ENCODE data around the gene MYH2.

Gene MYH2

DNA sequence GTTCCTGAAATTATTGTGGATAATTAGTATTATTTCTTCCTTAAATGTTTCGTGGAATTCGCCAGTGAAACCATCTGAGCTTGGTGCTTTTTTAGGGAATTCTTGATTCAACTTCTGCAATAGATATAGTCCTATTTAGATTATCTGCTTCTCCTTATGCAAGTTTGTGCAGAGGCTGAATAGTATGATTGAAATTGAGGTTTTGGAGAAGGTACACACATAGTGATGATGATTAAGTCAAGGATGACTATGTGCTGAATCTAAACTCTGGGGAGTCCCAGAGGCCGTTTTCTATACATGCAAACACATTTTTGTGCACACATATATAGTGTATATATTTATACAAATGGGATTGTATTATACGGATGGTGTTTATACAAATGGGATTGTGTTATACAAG, 74.9 kb downstream of the MYH2 start:
- H3K27ac ChIP-seq (ENCODE audit: low read length) = no peak overlapping the region
- no peaks in the 10 kb centered on the region for H3K36me3 ChIP-seq (replicated peaks; ENCODE audit: low read depth, low read length)
- H3K4me2 ChIP-seq (ENCODE audit: low read length) = no peak overlapping the region
- H3K79me2 ChIP-seq (ENCODE audit: low read length) = no peaks in the 10 kb centered on the region
- H3K4me1 ChIP-seq (ENCODE audit: low read length) = no peaks in the 10 kb centered on the region
- TF ChIP-seq, protein P1, sequence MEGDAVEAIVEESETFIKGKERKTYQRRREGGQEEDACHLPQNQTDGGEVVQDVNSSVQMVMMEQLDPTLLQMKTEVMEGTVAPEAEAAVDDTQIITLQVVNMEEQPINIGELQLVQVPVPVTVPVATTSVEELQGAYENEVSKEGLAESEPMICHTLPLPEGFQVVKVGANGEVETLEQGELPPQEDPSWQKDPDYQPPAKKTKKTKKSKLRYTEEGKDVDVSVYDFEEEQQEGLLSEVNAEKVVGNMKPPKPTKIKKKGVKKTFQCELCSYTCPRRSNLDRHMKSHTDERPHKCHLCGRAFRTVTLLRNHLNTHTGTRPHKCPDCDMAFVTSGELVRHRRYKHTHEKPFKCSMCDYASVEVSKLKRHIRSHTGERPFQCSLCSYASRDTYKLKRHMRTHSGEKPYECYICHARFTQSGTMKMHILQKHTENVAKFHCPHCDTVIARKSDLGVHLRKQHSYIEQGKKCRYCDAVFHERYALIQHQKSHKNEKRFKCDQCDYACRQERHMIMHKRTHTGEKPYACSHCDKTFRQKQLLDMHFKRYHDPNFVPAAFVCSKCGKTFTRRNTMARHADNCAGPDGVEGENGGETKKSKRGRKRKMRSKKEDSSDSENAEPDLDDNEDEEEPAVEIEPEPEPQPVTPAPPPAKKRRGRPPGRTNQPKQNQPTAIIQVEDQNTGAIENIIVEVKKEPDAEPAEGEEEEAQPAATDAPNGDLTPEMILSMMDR (IDR thresholded peaks at IDR 0.05; ENCODE audit: low read depth, low read length) = no peak
- no peak for TF ChIP-seq EZH2phosphoT487 (IDR thresholded peaks at IDR 0.05; ENCODE audit: low read depth)
- no peak overlapping the region for H2AFZ ChIP-seq (ENCODE audit: low read depth, low read length)
- H3K4me3 ChIP-seq (ENCODE audit: low read length) = no peak overlapping the region
- H3K27me3 ChIP-seq (ENCODE audit: low read depth, low read length) = no peaks in the 10 kb centered on the region
- no peak overlapping the region for H3K9ac ChIP-seq (ENCODE audit: low read length)
- H3K9me3 ChIP-seq (ENCODE audit: insufficient read depth, low read length) = no peaks in the 10 kb centered on the region
- no peaks in the 10 kb centered on the region for H4K20me1 ChIP-seq (ENCODE audit: insufficient read depth, low read length)

- H4K20me1 ChIP-seq (ENCODE audit: insufficient read depth, low read length) = no peaks in the 10 kb centered on the region
- no peaks in the 10 kb centered on the region for H3K9me3 ChIP-seq (ENCODE audit: insufficient read depth, low read length)
- H3K27me3 ChIP-seq (ENCODE audit: low read depth, low read length) = no peaks in the 10 kb centered on the region
- no peaks in the 10 kb centered on the region for H3K36me3 ChIP-seq (replicated peaks; ENCODE audit: low read depth, low read length)
- H3K79me2 ChIP-seq (ENCODE audit: low read length) = no peaks in the 10 kb centered on the region
- H3K4me2 ChIP-seq (ENCODE audit: low read length) = no peak overlapping the region
- H3K9ac ChIP-seq (ENCODE audit: low read length) = no peak overlapping the region
- H2AFZ ChIP-seq (ENCODE audit: low read depth, low read length) = no peak overlapping the region
- H3K4me1 ChIP-seq (ENCODE audit: low read length) = no peaks in the 10 kb centered on the region
- H3K4me3 ChIP-seq (ENCODE audit: low read length) = no peak overlapping the region
- no peak for TF ChIP-seq EZH2phosphoT487 (IDR thresholded peaks at IDR 0.05; ENCODE audit: low read depth)
- TF ChIP-seq, protein P1 (IDR thresholded peaks at IDR 0.05; ENCODE audit: low read depth, low read length) = no peak
- H3K27ac ChIP-seq (ENCODE audit: low read length) = no peak overlapping the region
Measured at GRCh38 chr17:10471858-10472257, 77.6 kb downstream of the MYH2 start.
